ENCODE data around the gene ANKRD26. TPM values are rescaled to one million over a fixed set of nuclear protein-coding genes. Genes with fewer than 3 reads are reported as not detected.

Gene ANKRD26
- total RNA-seq, 2 donors from 2014 or later, result 10.1 to 12.2 TPM

GRCh38 chr10:26969145-26969926 lies 131.0 kb downstream of the ANKRD26 start:
- TF ChIP-seq POLR2A (IDR thresholded peaks at IDR 0.05) (no peak), CTCF (IDR thresholded peaks at IDR 0.05) (no peak)
- intact Hi-C loops (cut with DNase I), result no loop called here
- DNase-seq (no peak), ATAC-seq (no peak)
- Histone ChIP-seq H3K27ac (no peak overlapping the region), H3K9me3 (no peaks in the 10 kb centered on the region), H3K27me3 (no peaks in the 10 kb centered on the region), H3K4me3 (no peak overlapping the region), H3K4me1 (no peaks in the 10 kb centered on the region), H3K36me3 (replicated peaks in 1 of 2; ENCODE audit: insufficient read depth in 1 of 2, low read depth in 2 of 2) (no peaks in the 10 kb centered on the region)
- 83 to 85% methylated on average over 6 of the region's 6 CpGs for WGBS, 2 donors

- DNase-seq, result no peak
- Histone ChIP-seq H3K27me3 (no peaks in the 10 kb centered on the region), H3K4me1 (no peaks in the 10 kb centered on the region), H3K36me3 (replicated peaks in 1 of 2; ENCODE audit: insufficient read depth in 1 of 2, low read depth in 2 of 2) (no peaks in the 10 kb centered on the region), H3K9me3 (no peaks in the 10 kb centered on the region), H3K27ac (no peak overlapping the region), H3K4me3 (no peak overlapping the region)
- intact Hi-C loops (cut with DNase I), result no loop called here
- no peak for ATAC-seq
- WGBS, 2 donors, result 48 to 78% methylated on average over 3 of the region's 3 CpGs
- TF ChIP-seq POLR2A (IDR thresholded peaks at IDR 0.05), result no peak
- TF ChIP-seq CTCF (IDR thresholded peaks at IDR 0.05), result no peak
Observed at GRCh38 chr10:26962835-26963234, 137.5 kb downstream of the ANKRD26 start.

GRCh38 chr10:26960308-26960707 lies 140.0 kb downstream of the ANKRD26 start:
- no peak overlapping the region for H3K27ac ChIP-seq
- no peaks in the 10 kb centered on the region for H3K9me3 ChIP-seq
- no peak for DNase-seq
- H3K4me3 ChIP-seq, result no peak overlapping the region
- TF ChIP-seq POLR2A (IDR thresholded peaks at IDR 0.05) (no peak), CTCF (IDR thresholded peaks at IDR 0.05) (no peak)
- H3K27me3 ChIP-seq, result no peaks in the 10 kb centered on the region
- no peaks in the 10 kb centered on the region for H3K4me1 ChIP-seq
- intact Hi-C loops (cut with DNase I), result no loop called here
- H3K36me3 ChIP-seq (replicated peaks in 1 of 2; ENCODE audit: insufficient read depth in 1 of 2, low read depth in 2 of 2), result no peaks in the 10 kb centered on the region
- no peak for ATAC-seq
- 81 to 100% methylated on average over 2 to 7 of the region's 7 CpGs for WGBS, 2 donors

DNA sequence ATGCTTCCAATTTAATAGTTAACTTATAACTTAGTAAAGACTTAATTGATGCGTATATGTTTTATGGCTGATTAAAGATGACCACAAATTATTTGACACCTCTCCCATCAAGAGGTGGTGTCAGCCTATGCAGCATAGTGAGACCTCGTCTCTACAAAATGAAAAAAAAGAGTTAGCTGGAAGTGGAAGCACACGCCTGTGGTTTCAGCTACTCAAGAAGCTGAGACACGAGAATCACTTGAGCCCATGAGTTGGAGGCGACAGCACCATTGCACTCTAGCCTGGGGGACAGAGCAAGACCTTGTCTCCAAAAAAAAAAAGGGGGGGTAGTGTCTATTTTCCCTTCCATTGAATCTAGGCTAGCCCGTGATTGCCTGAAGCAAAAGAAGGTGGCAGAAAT lies 140.5 kb downstream of the ANKRD26 start:
- no peak overlapping the region for H3K27ac ChIP-seq
- TF ChIP-seq POLR2A (IDR thresholded peaks at IDR 0.05) (no peak), CTCF (IDR thresholded peaks at IDR 0.05) (no peak)
- 86 to 89% methylated on average over 6 of the region's 6 CpGs for WGBS, 2 donors
- no peaks in the 10 kb centered on the region for H3K36me3 ChIP-seq (replicated peaks in 1 of 2; ENCODE audit: insufficient read depth in 1 of 2, low read depth in 2 of 2)
- no peaks in the 10 kb centered on the region for H3K27me3 ChIP-seq
- H3K4me3 ChIP-seq, result no peak overlapping the region
- intact Hi-C loops (cut with DNase I), result no loop called here
- no peaks in the 10 kb centered on the region for H3K9me3 ChIP-seq
- no peaks in the 10 kb centered on the region for H3K4me1 ChIP-seq
- no peak for DNase-seq
- ATAC-seq, result no peak

Small RNAs within 50 kb of the gene (small RNA-seq; reads per million reads assigned to genes)
- not detected for gene RNU6-490P

Other genes starting within 250 kb of the ANKRD26 start
- 10 to 100 TPM; 13.5 to 24.9 TPM for gene ABI1, start 239.5 kb downstream of the ANKRD26 start, total RNA-seq
- 10 to 100 TPM; 27.0 to 64.9 TPM for gene YME1L1, start 53.9 kb upstream of the ANKRD26 start, total RNA-seq
- gene MASTL, start 54.9 kb upstream of the ANKRD26 start, total RNA-seq, result 1 to 10 TPM; 4.3 to 4.9 TPM
- 10 to 100 TPM; 10.4 to 11.5 TPM for gene ACBD5, start 140.3 kb upstream of the ANKRD26 start, total RNA-seq